AG04449 (cell line): ENCODE data around the gene HEXA.
"Not testable (repeated sequence)": the region's sequence is repeated elsewhere in the genome, so short reads cannot be mapped to it uniquely, and the experiment has no call there.

Experiments
- CTCF ChIA-PET: fragments of 350-600 bp; formaldehyde crosslinking; extraction: SDS; loops from one replicate; lab custom pipeline; 2021; ENCODE audit warnings: antibody characterized with exemption; lab: Yijun Ruan, JAX
- POLR2A ChIA-PET: fragments of 400-600, 350-600 bp; formaldehyde crosslinking; extraction: SDS; loops from one replicate; lab custom pipeline; 2020; ENCODE audit warnings: antibody characterized with exemption, inconsistent platforms; lab: Yijun Ruan, JAX
- DNase-seq: peaks from one replicate; pipeline ENCODE4 v3.0.0-alpha.2; 2010; ENCODE audit warnings: low read depth, low spot score
- H3K4me3 ChIP-seq: 2 replicates; pipeline ENCODE4 v1.5.1; 2011; ENCODE audit warnings: low read depth, mild to moderate bottlenecking, control low read depth, low read length
- CTCF ChIP-seq: IDR thresholded peaks from one replicate; pipeline ENCODE4 v1.5.1; 2011; ENCODE audit warnings: mild to moderate bottlenecking, moderate library complexity, low read length, control low read depth, inconsistent platforms; ENCODE audit not compliant: insufficient read depth; ENCODE audit errors: missing control alignments

HEXA gene

GRCh38 chr15:72375846-72376581 is at the start of gene HEXA:
HEXA (minus strand) TSS chr15:72376014; CDS start chr15:72375972, 42 bp downstream.
- POLR2A ChIA-PET: interaction anchor here (0.6 to 2.4 kb wide), 3 partner anchors 36 to 149 kb away, joined by 3 to 10 read pairs (median 3); no protein-coding TSS in a partner anchor
- peak within 1 kb of the TSS; percentile 95 for H3K4me3 ChIP-seq
- DNase-seq: peak; percentile 78
- CTCF ChIA-PET: interaction anchor here (1.0 kb wide), 1 partner anchor 63 kb away, joined by 4 read pairs; no protein-coding TSS in a partner anchor
- no peak for TF ChIP-seq CTCF

GRCh38 chr15:72423256-72423655 is 47.4 kb upstream of the HEXA start:
- CTCF ChIA-PET: no interaction called here
- TF ChIP-seq CTCF: no peak
- H3K4me3 ChIP-seq: no peak overlapping the region
- DNase-seq: no peak
- POLR2A ChIA-PET: no interaction called here

- no peak for TF ChIP-seq CTCF
- ChIA-PET CTCF (no interaction called here), POLR2A (no interaction called here)
- DNase-seq: no peak
- no peak overlapping the region for H3K4me3 ChIP-seq
Observed at GRCh38 chr15:72421484-72421883, 45.7 kb upstream of the HEXA start.

- TF ChIP-seq CTCF: no peak
- no peak for DNase-seq
- ChIA-PET POLR2A (no interaction called here), CTCF (no interaction called here)
- no peak overlapping the region for H3K4me3 ChIP-seq
Observed at GRCh38 chr15:72420576-72420975, 44.8 kb upstream of the HEXA start.

- H3K4me3 ChIP-seq, POLR2A ChIA-PET, CTCF ChIA-PET, DNase-seq: not testable (repeated sequence)
Observed at GRCh38 chr15:72419768-72420167, 44.0 kb upstream of the HEXA start.

- no peak for TF ChIP-seq CTCF
- no peak overlapping the region for H3K4me3 ChIP-seq
- DNase-seq: no peak
- CTCF ChIA-PET: no interaction called here
- POLR2A ChIA-PET: no interaction called here
Observed at GRCh38 chr15:72415304-72415703, 39.5 kb upstream of the HEXA start.

- CTCF ChIA-PET, POLR2A ChIA-PET, H3K4me3 ChIP-seq, DNase-seq: not testable (repeated sequence)
Observed at GRCh38 chr15:72413337-72413736, 37.5 kb upstream of the HEXA start.
